Common myeloid progenitor, CD34-positive (primary cell): Measurements from ENCODE around the gene PRDM16.

Experiments
- CTCF ChIA-PET: fragments of 350-600 bp; sonication (Branson Sonifier 250); formaldehyde crosslinking; loops from one replicate; lab custom pipeline; 2021; ENCODE audit warnings: antibody characterized with exemption; lab: Charles Lee
- POLR2A ChIA-PET: fragments of 350-600 bp; sonication (Branson Sonifier 250); formaldehyde crosslinking; loops from one replicate; lab custom pipeline; 2021; ENCODE audit warnings: antibody characterized with exemption; lab: Charles Lee
- DNase-seq, 3 donors: peaks; one replicate each; pipeline versions ENCODE4 v3.0.0 to v3.0.0-alpha.2; 2013
- H3K27ac ChIP-seq, 2 experiments: 1 replicate in 1 of 2; 2 replicates in 1 of 2; pipeline ENCODE4 v1.7.0; 2013; ENCODE audit warnings: inconsistent platforms in 2 of 2, low read length in 2 of 2, mild to moderate bottlenecking in 2 of 2, low read depth in 1 of 2, moderate library complexity in 1 of 2; ENCODE audit not compliant: severe bottlenecking in 2 of 2, insufficient read depth in 1 of 2, poor library complexity in 1 of 2
- H3K27me3 ChIP-seq, 5 experiments: replicated peaks in 2 of 5; 1 replicate in 3 of 5; 2 replicates in 2 of 5; pipeline versions ENCODE4 v1.6.1 to v1.7.0; 2013; ENCODE audit warnings: low read length in 4 of 5, mild to moderate bottlenecking in 2 of 5, moderate library complexity in 2 of 5, inconsistent platforms in 1 of 5; ENCODE audit not compliant: insufficient read depth in 5 of 5, control insufficient read depth in 4 of 5
- H3K36me3 ChIP-seq, 4 experiments: 1 replicate in 2 of 4; 2 replicates in 2 of 4; pipeline versions ENCODE4 v1.6.1 to v1.7.0; 2013; ENCODE audit warnings: low read length in 3 of 4, control low read depth in 1 of 4, mild to moderate bottlenecking in 1 of 4; ENCODE audit not compliant: control insufficient read depth in 4 of 4, insufficient read depth in 4 of 4
- H3K4me1 ChIP-seq, 4 experiments: 1 replicate in 3 of 4; 2 replicates in 1 of 4; pipeline versions ENCODE4 v1.6.1 to v1.7.1; 2013; ENCODE audit warnings: low read length in 3 of 4, mild to moderate bottlenecking in 3 of 4, control low read depth in 1 of 4, inconsistent platforms in 1 of 4, moderate library complexity in 1 of 4; ENCODE audit not compliant: control insufficient read depth in 4 of 4, insufficient read depth in 4 of 4; ENCODE audit errors: control extremely low read depth in 1 of 4
- H3K4me3 ChIP-seq, 7 experiments: 1 replicate in 4 of 7; 2 replicates in 3 of 7; pipeline versions ENCODE4 v1.5.1 to v1.7.0; 2013; ENCODE audit warnings: mild to moderate bottlenecking in 7 of 7, low read length in 6 of 7, moderate library complexity in 6 of 7, inconsistent platforms in 2 of 7, low read depth in 2 of 7, control low read depth in 1 of 7; ENCODE audit not compliant: insufficient read depth in 4 of 7, control insufficient read depth in 1 of 7; ENCODE audit errors: extremely low read depth in 1 of 7
- H3K9me3 ChIP-seq, 5 experiments: 1 replicate in 4 of 5; 2 replicates in 1 of 5; pipeline versions ENCODE4 v1.6.1 to v1.7.1; 2013; ENCODE audit warnings: low read length in 4 of 5, mild to moderate bottlenecking in 2 of 5, inconsistent platforms in 1 of 5, low read depth in 1 of 5, moderate library complexity in 1 of 5; ENCODE audit not compliant: control insufficient read depth in 4 of 5, insufficient read depth in 2 of 5; ENCODE audit errors: control extremely low read depth in 1 of 5
- WGBS: methylation state at CpG from one replicate; pipeline ENCODE4 v1.1.5; 2013; ENCODE audit not compliant: insufficient coverage; 5-methylcytosine and 5-hydroxymethylcytosine counted together

Gene PRDM16

GRCh38 chr1:3103967-3104677 lies 35.1 kb downstream of the PRDM16 start:
- H3K27me3 ChIP-seq = no peaks in the 10 kb centered on the region
- WGBS = 96% methylated on average over 14 of the region's 16 CpGs
- ChIA-PET POLR2A (no interaction called here), CTCF (no interaction called here)
- H3K36me3 ChIP-seq = peaks cover 0 to 7% (median 2%) of the 10 kb centered on the region in 4 experiments
- peaks cover 0 to 11% (median 8%) of the 10 kb centered on the region in 5 experiments for H3K9me3 ChIP-seq
- H3K4me1 ChIP-seq = peaks cover 2 to 40% (median 13%) of the 10 kb centered on the region in 4 experiments
- H3K4me3 ChIP-seq = no peak overlapping the region
- DNase-seq = no peak
- H3K27ac ChIP-seq = no peak overlapping the region

- POLR2A ChIA-PET = no interaction called here
- WGBS = 97% methylated on average over 18 of the region's 24 CpGs
- no peak for DNase-seq
Observed at GRCh38 chr1:3105167-3105863, 36.3 kb downstream of the PRDM16 start.

GRCh38 chr1:3106216-3106615 lies 37.2 kb downstream of the PRDM16 start:
- Histone ChIP-seq H3K4me1 (peaks cover 2 to 33% (median 13%) of the 10 kb centered on the region in 4 experiments), H3K27me3 (no peaks in the 10 kb centered on the region), H3K4me3 (no peak overlapping the region), H3K9me3 (peaks cover 0 to 11% (median 8%) of the 10 kb centered on the region in 5 experiments), H3K27ac (no peak overlapping the region), H3K36me3 (peaks cover 0 to 7% (median 2%) of the 10 kb centered on the region in 4 experiments)
- CTCF ChIA-PET = interaction anchor here (1.6 kb wide), 1 partner anchor 23 kb away, joined by 3 read pairs; no protein-coding TSS in a partner anchor
- WGBS = 98% methylated on average over 7 of the region's 8 CpGs
- no peak for DNase-seq
- POLR2A ChIA-PET = no interaction called here

More at GRCh38 chr1:3105167-3105863, 36.3 kb downstream of the PRDM16 start:
- H3K36me3 ChIP-seq = peaks cover 0 to 7% (median 2%) of the 10 kb centered on the region in 4 experiments
- H3K4me1 ChIP-seq = peaks cover 2 to 40% (median 13%) of the 10 kb centered on the region in 4 experiments
- CTCF ChIA-PET = no interaction called here
- H3K27ac ChIP-seq = no peak overlapping the region
- H3K9me3 ChIP-seq = peaks cover 0 to 11% (median 8%) of the 10 kb centered on the region in 5 experiments
- H3K4me3 ChIP-seq = no peak overlapping the region
- H3K27me3 ChIP-seq = no peaks in the 10 kb centered on the region

- H3K36me3 ChIP-seq = peaks cover 0 to 7% (median 2%) of the 10 kb centered on the region in 4 experiments
- no peaks in the 10 kb centered on the region for H3K27me3 ChIP-seq
- DNase-seq = no peak
- CTCF ChIA-PET = interaction anchor here (0.8 to 1.6 kb wide), 2 partner anchors 18 to 24 kb away, joined by 3 read pairs; no protein-coding TSS in a partner anchor
- POLR2A ChIA-PET = no interaction called here
- H3K9me3 ChIP-seq = peaks cover 0 to 11% (median 8%) of the 10 kb centered on the region in 5 experiments
- no peak overlapping the region for H3K4me3 ChIP-seq
- H3K27ac ChIP-seq = no peak overlapping the region
- H3K4me1 ChIP-seq = peaks cover 2 to 23% (median 11%) of the 10 kb centered on the region in 4 experiments
- 100% methylated on average over 5 of the region's 7 CpGs for WGBS
Observed at GRCh38 chr1:3107201-3107600, 38.2 kb downstream of the PRDM16 start.

- peaks cover 0 to 11% (median 8%) of the 10 kb centered on the region in 5 experiments for H3K9me3 ChIP-seq
- ChIA-PET CTCF (interaction anchor here (1.1 to 1.3 kb wide), 2 partner anchors 14 to 26 kb away, joined by 3 to 4 read pairs; no protein-coding TSS in a partner anchor), POLR2A (interaction anchor here (0.8 kb wide), 1 partner anchor 15 kb away, joined by 5 read pairs; no protein-coding TSS in a partner anchor)
- no peak overlapping the region for H3K27ac ChIP-seq
- DNase-seq = no peak
- H3K27me3 ChIP-seq = no peaks in the 10 kb centered on the region
- WGBS = 96% methylated on average over 11 of the region's 12 CpGs
- peaks cover 0 to 5% (median 0%) of the 10 kb centered on the region in 4 experiments for H3K4me1 ChIP-seq
- H3K4me3 ChIP-seq = no peak overlapping the region
- H3K36me3 ChIP-seq = peaks cover 0 to 7% (median 2%) of the 10 kb centered on the region in 4 experiments
Observed at GRCh38 chr1:3109355-3109754, 40.4 kb downstream of the PRDM16 start.

- no peaks in the 10 kb centered on the region for H3K4me1 ChIP-seq
- POLR2A ChIA-PET = no interaction called here
- 97% methylated on average over 27 of the region's 36 CpGs for WGBS
- no peak for DNase-seq
- H3K4me3 ChIP-seq = no peak overlapping the region
- CTCF ChIA-PET = no interaction called here
- peaks cover 0 to 11% (median 8%) of the 10 kb centered on the region in 5 experiments for H3K9me3 ChIP-seq
- no peak overlapping the region for H3K27ac ChIP-seq
- H3K27me3 ChIP-seq = no peaks in the 10 kb centered on the region
- peaks cover 0 to 7% (median 2%) of the 10 kb centered on the region in 4 experiments for H3K36me3 ChIP-seq
Observed at GRCh38 chr1:3111348-3112021, 42.5 kb downstream of the PRDM16 start.
